H9 (cell line): ENCODE measurements around the gene FGF6. TPM values are rescaled to one million over a fixed set of nuclear protein-coding genes. Genes with fewer than 3 reads are reported as not detected.

Experiments
- DNase-seq: peaks from one replicate; pipeline ENCODE4 v3.0.0-alpha.2; 2017
- H2AFZ ChIP-seq: one replicate; pipeline ENCODE4 v1.6.1; 2013; ENCODE audit warnings: mild to moderate bottlenecking, low read length, control low read depth, moderate library complexity
- H2AK5ac ChIP-seq: 2 replicates; pipeline ENCODE4 v1.6.1; 2013; ENCODE audit warnings: low read length, control low read depth, mixed read lengths; ENCODE audit not compliant: insufficient read length
- H2BK120ac ChIP-seq: one replicate; pipeline ENCODE4 v1.6.1; 2013; ENCODE audit warnings: low read depth, mild to moderate bottlenecking, low read length, control low read depth, inconsistent platforms; ENCODE audit not compliant: poor library complexity, severe bottlenecking
- H2BK12ac ChIP-seq: 2 replicates; pipeline ENCODE4 v1.6.1; 2013; ENCODE audit warnings: low read length, control low read depth, mixed read lengths, low read depth; ENCODE audit not compliant: insufficient read length
- H2BK15ac ChIP-seq: 2 replicates; pipeline ENCODE4 v1.6.1; 2013; ENCODE audit warnings: low read depth, low read length, control low read depth
- H2BK20ac ChIP-seq: one replicate; pipeline ENCODE4 v1.6.1; 2013; ENCODE audit warnings: low read depth, mild to moderate bottlenecking, low read length, control low read depth, inconsistent platforms; ENCODE audit not compliant: poor library complexity, severe bottlenecking
- H2BK5ac ChIP-seq: 2 replicates; pipeline ENCODE4 v1.6.1; 2013; ENCODE audit warnings: low read length, control low read depth, mixed read lengths; ENCODE audit not compliant: insufficient read length
- H3K14ac ChIP-seq: 2 replicates; pipeline ENCODE4 v1.6.1; 2013; ENCODE audit warnings: low read length, control low read depth; ENCODE audit not compliant: insufficient read depth
- H3K18ac ChIP-seq: 2 replicates; pipeline ENCODE4 v1.6.1; 2013; ENCODE audit warnings: low read depth, mild to moderate bottlenecking, mixed read lengths, low read length, control low read depth; ENCODE audit not compliant: insufficient read length
- H3K23ac ChIP-seq: 2 replicates; pipeline ENCODE4 v1.6.1; 2013; ENCODE audit warnings: low read length, control low read depth, mixed read lengths, low read depth; ENCODE audit not compliant: insufficient read length
- H3K23me2 ChIP-seq: 2 replicates; pipeline ENCODE4 v1.6.1; 2013; ENCODE audit warnings: low read depth, mild to moderate bottlenecking, mixed read lengths, low read length, control low read depth; ENCODE audit not compliant: insufficient read length, poor library complexity, severe bottlenecking
- H3K27ac ChIP-seq: 2 replicates; pipeline ENCODE4 v1.5.1; 2013; ENCODE audit warnings: low read length, control low read depth, mixed read lengths, low read depth; ENCODE audit not compliant: insufficient read length
- H3K27me3 ChIP-seq: 2 replicates; pipeline ENCODE4 v1.6.1; 2013; ENCODE audit warnings: low read length, control low read depth, inconsistent platforms; ENCODE audit not compliant: insufficient read depth
- H3K4ac ChIP-seq: 2 replicates; pipeline ENCODE4 v1.6.1; 2013; ENCODE audit warnings: low read depth, mild to moderate bottlenecking, control low read depth, inconsistent platforms, low read length, moderate library complexity
- H3K4me1 ChIP-seq: 2 replicates; pipeline ENCODE4 v1.6.1; 2013; ENCODE audit warnings: low read length, control low read depth, inconsistent platforms; ENCODE audit not compliant: insufficient read depth
- H3K4me2 ChIP-seq: 2 replicates; pipeline ENCODE4 v1.6.1; 2013; ENCODE audit warnings: low read length, control low read depth, mixed read lengths; ENCODE audit not compliant: insufficient read length, insufficient read depth
- H3K56ac ChIP-seq: 2 replicates; pipeline ENCODE4 v1.6.1; 2013; ENCODE audit warnings: low read depth, mild to moderate bottlenecking, mixed read lengths, low read length, control low read depth; ENCODE audit not compliant: insufficient read length
- H3K79me1 ChIP-seq: 2 replicates; pipeline ENCODE4 v1.6.1; 2013; ENCODE audit warnings: low read depth, mild to moderate bottlenecking, moderate library complexity, low read length, control low read depth, inconsistent platforms; ENCODE audit not compliant: insufficient read depth, poor library complexity, severe bottlenecking
- H3K79me2 ChIP-seq: 2 replicates; pipeline ENCODE4 v1.6.1; 2013; ENCODE audit warnings: low read length, control low read depth, inconsistent platforms; ENCODE audit not compliant: insufficient read depth
- H3K9ac ChIP-seq: 2 replicates; pipeline ENCODE4 v1.6.1; 2013; ENCODE audit warnings: low read length, control low read depth, mixed read lengths; ENCODE audit not compliant: insufficient read length; ENCODE audit errors: extremely low read depth
- H3K9me3 ChIP-seq: one replicate; pipeline ENCODE4 v1.6.1; 2013; ENCODE audit warnings: low read depth, low read length, inconsistent platforms; ENCODE audit not compliant: control insufficient read depth
- H3T11ph ChIP-seq: one replicate; pipeline ENCODE4 v1.6.1; 2013; ENCODE audit warnings: mild to moderate bottlenecking, low read length, control low read depth, inconsistent platforms
- H4K20me1 ChIP-seq: one replicate; pipeline ENCODE4 v1.6.1; 2013; ENCODE audit not compliant: control insufficient read depth, insufficient read length, insufficient read depth
- H4K5ac ChIP-seq: 2 replicates; pipeline ENCODE4 v1.6.1; 2013; ENCODE audit warnings: low read depth, mild to moderate bottlenecking, mixed read lengths, low read length, control low read depth; ENCODE audit not compliant: insufficient read length
- H4K8ac ChIP-seq: replicated peaks from 2 replicates; pipeline ENCODE4 v1.6.1; 2013; ENCODE audit warnings: low read length, control low read depth, mixed read lengths, low read depth; ENCODE audit not compliant: insufficient read length
- H4K91ac ChIP-seq: 2 replicates; pipeline ENCODE4 v1.6.1; 2013; ENCODE audit warnings: low read depth, mild to moderate bottlenecking, moderate library complexity, mixed read lengths, low read length, control low read depth; ENCODE audit not compliant: insufficient read length
- H3K27ac Mint-ChIP-seq, 3 experiments: 2 replicates in 2 of 3; 3 replicates in 1 of 3; pipeline ENCODE4 v1.8.0; 2020 to 2021; ENCODE audit warnings: mixed read lengths in 3 of 3, mild to moderate bottlenecking in 1 of 3, moderate library complexity in 1 of 3
- H3K27me3 Mint-ChIP-seq: 2 replicates; pipeline ENCODE4 v1.8.0; 2021; ENCODE audit warnings: low read depth, mild to moderate bottlenecking, moderate library complexity, mixed read lengths
- H3K36me3 Mint-ChIP-seq, 3 experiments: 2 replicates in 2 of 3; 3 replicates in 1 of 3; pipeline ENCODE4 v1.8.0; 2020 to 2021; ENCODE audit warnings: low read depth in 3 of 3, mixed read lengths in 3 of 3; ENCODE audit not compliant: insufficient read depth in 1 of 3
- H3K4me1 Mint-ChIP-seq, 2 experiments: 2 replicates each; pipeline ENCODE4 v1.8.0; 2020; ENCODE audit warnings: mixed read lengths in 2 of 2
- H3K4me3 Mint-ChIP-seq, 2 experiments: 2 replicates in 1 of 2; 3 replicates in 1 of 2; pipeline ENCODE4 v1.8.0; 2020 to 2021; ENCODE audit warnings: mild to moderate bottlenecking in 2 of 2, mixed read lengths in 2 of 2, moderate library complexity in 1 of 2
- H3K9me3 Mint-ChIP-seq, 2 experiments: 2 replicates in 1 of 2; 3 replicates in 1 of 2; pipeline ENCODE4 v1.8.0; 2020; ENCODE audit warnings: mild to moderate bottlenecking in 2 of 2, mixed read lengths in 2 of 2, moderate library complexity in 1 of 2
- WGBS: extraction: QIAGEN DNeasy Blood & Tissue Kit; methylation state at CpG from one replicate; pipeline ENCODE4 v1.1.7; 2013; ENCODE audit warnings: missing lambda C conversion rate, low lambda C conversion rate, mixed read lengths; ENCODE audit not compliant: insufficient read length; ENCODE audit errors: extremely low coverage; 5-methylcytosine and 5-hydroxymethylcytosine counted together
- total RNA-seq: library from RNA; stranded (reverse); gene quantifications from 2 replicates; pipeline ENCODE4 v1.2.1, GENCODE V29; 2021
- TF ChIP-seq, protein P1 (sequence below): fragments of 200-600 bp; sonication (generic); conservative IDR thresholded peaks from 3 replicates; pipeline ENCODE4 v1.8.0; 2021; ENCODE audit warnings: antibody characterized with exemption, mild to moderate bottlenecking

Gene FGF6
- total RNA-seq, 1 experiment from 2014 or later: not detected

DNA sequence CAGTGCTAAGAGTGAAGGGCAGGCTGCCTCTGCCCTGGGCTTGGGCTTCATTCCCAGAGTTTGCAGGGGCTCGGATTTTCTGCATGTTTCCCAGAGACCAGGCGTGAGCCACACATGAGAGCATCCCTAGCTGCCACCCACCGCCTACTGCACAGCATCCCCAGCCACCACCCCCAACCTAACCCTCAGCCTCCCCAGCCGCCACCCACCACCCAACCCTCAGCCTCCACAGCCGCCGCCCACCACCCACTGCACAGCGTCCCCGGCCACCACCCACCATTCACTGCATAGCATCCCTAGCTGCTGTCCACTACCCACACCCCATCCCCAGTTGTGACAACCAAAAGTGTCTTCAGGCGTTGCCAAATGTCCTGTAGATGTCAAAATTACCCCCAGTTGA, 22.6 kb downstream of the FGF6 start:
- no peak overlapping the region for H4K5ac ChIP-seq
- no peak overlapping the region for H2BK5ac ChIP-seq

More for the DNA sequence above, 22.6 kb downstream of the FGF6 start:
- no peak overlapping the region for H2AFZ ChIP-seq
- no peak overlapping the region for H3K56ac ChIP-seq
- Mint-ChIP-seq H3K36me3 (no peaks in the 10 kb centered on the region), H3K27ac (no peak overlapping the region), H3K9me3 (no peaks in the 10 kb centered on the region), H3K4me1 (peaks cover 2 to 3% of the 10 kb centered on the region in 2 experiments; a peak in 3 of 4 replicates), H3K4me3 (no peak overlapping the region), H3K27me3 (no peaks in the 10 kb centered on the region; the same call in none of the 2 replicates)
- no peaks in the 10 kb centered on the region for H3K4me1 ChIP-seq
- DNase-seq: no peak
- H2BK20ac ChIP-seq: no peak overlapping the region
- no peak overlapping the region for H3K18ac ChIP-seq
- no peaks in the 10 kb centered on the region for H3K27me3 ChIP-seq
- H4K91ac ChIP-seq: no peak overlapping the region
- H3K23me2 ChIP-seq: no peaks in the 10 kb centered on the region
- H3K27ac ChIP-seq: no peak overlapping the region
- H3K79me2 ChIP-seq: no peaks in the 10 kb centered on the region
- no peaks in the 10 kb centered on the region for H4K20me1 ChIP-seq
- no peaks in the 10 kb centered on the region for H3K9me3 ChIP-seq
- H3K9ac ChIP-seq: no peak overlapping the region
- no peak overlapping the region for H4K8ac ChIP-seq
- no peak overlapping the region for H2BK120ac ChIP-seq
- no peak overlapping the region for H3K4me2 ChIP-seq
- no peak overlapping the region for H3K14ac ChIP-seq
- no peak overlapping the region for H3T11ph ChIP-seq
- H2BK12ac ChIP-seq: no peak overlapping the region
- no peaks in the 10 kb centered on the region for H3K79me1 ChIP-seq
- no peak overlapping the region for H2BK15ac ChIP-seq
- no peak overlapping the region for H3K4ac ChIP-seq
- WGBS: no CpG with 5 or more reads among the region's 9 CpGs
- no peak overlapping the region for H3K23ac ChIP-seq
- TF ChIP-seq, protein P1, sequence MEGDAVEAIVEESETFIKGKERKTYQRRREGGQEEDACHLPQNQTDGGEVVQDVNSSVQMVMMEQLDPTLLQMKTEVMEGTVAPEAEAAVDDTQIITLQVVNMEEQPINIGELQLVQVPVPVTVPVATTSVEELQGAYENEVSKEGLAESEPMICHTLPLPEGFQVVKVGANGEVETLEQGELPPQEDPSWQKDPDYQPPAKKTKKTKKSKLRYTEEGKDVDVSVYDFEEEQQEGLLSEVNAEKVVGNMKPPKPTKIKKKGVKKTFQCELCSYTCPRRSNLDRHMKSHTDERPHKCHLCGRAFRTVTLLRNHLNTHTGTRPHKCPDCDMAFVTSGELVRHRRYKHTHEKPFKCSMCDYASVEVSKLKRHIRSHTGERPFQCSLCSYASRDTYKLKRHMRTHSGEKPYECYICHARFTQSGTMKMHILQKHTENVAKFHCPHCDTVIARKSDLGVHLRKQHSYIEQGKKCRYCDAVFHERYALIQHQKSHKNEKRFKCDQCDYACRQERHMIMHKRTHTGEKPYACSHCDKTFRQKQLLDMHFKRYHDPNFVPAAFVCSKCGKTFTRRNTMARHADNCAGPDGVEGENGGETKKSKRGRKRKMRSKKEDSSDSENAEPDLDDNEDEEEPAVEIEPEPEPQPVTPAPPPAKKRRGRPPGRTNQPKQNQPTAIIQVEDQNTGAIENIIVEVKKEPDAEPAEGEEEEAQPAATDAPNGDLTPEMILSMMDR: no peak
- H2AK5ac ChIP-seq: no peak overlapping the region
